SK-N-SH (cell line): Measurements from ENCODE around the gene SND1.

ENCODE experiments used
- CHD2 ChIP-seq: fragments of 150-350 bp; IDR thresholded peaks from 2 replicates; pipeline ENCODE4 v1.6.1; 2018; ENCODE audit warnings: low read length; ENCODE audit not compliant: partially characterized antibody
- GABPA ChIP-seq: IDR thresholded peaks from 2 replicates; pipeline ENCODE4 v1.4.0; 2012; ENCODE audit warnings: low read depth, mild to moderate bottlenecking
- NFIC ChIP-seq: IDR thresholded peaks from 2 replicates; pipeline ENCODE4 v1.4.0; 2012; ENCODE audit warnings: borderline replicate concordance
- POLR2AphosphoS5 ChIP-seq: IDR thresholded peaks from 2 replicates; pipeline ENCODE4 v1.6.1; 2012; ENCODE audit warnings: low read depth, low read length
- RAD21 ChIP-seq: IDR thresholded peaks from 2 replicates; pipeline ENCODE4 v1.6.1; 2012; ENCODE audit warnings: mild to moderate bottlenecking, low read length
- RCOR1 ChIP-seq: fragments of 150-350 bp; IDR thresholded peaks from 2 replicates; pipeline ENCODE4 v1.6.1; 2017; ENCODE audit warnings: antibody characterized with exemption, low read length
- RFX5 ChIP-seq: IDR thresholded peaks from 2 replicates; pipeline ENCODE4 v1.6.1; 2012; ENCODE audit warnings: mild to moderate bottlenecking, improper control_type of control experiment, low read length
- RXRA ChIP-seq: IDR thresholded peaks from 2 replicates; pipeline ENCODE4 v1.4.0; 2012; ENCODE audit warnings: low read depth, mild to moderate bottlenecking, borderline replicate concordance
- YY1 ChIP-seq: IDR thresholded peaks from 2 replicates; pipeline ENCODE4 v1.4.0; 2012; ENCODE audit warnings: low read depth, mild to moderate bottlenecking
- TF ChIP-seq, protein P1 (sequence below): fragments of 200-600 bp; sonication (generic); IDR thresholded peaks from 2 replicates; pipeline ENCODE4 v1.6.1; 2017; ENCODE audit warnings: antibody characterized with exemption, mild to moderate bottlenecking, moderate library complexity
- TF ChIP-seq, protein P2 (sequence below): IDR thresholded peaks from 2 replicates; pipeline ENCODE4 v1.4.0; 2012; ENCODE audit warnings: low read depth, borderline replicate concordance
- TF ChIP-seq, protein P3 (sequence below): fragments of 150-350 bp; IDR thresholded peaks from 2 replicates; pipeline ENCODE4 v1.6.1; 2017; ENCODE audit warnings: antibody characterized with exemption, low read length, low read depth, borderline replicate concordance
- TF ChIP-seq, protein P4 (sequence below): IDR thresholded peaks from 2 replicates; pipeline ENCODE4; 2012

DNA sequence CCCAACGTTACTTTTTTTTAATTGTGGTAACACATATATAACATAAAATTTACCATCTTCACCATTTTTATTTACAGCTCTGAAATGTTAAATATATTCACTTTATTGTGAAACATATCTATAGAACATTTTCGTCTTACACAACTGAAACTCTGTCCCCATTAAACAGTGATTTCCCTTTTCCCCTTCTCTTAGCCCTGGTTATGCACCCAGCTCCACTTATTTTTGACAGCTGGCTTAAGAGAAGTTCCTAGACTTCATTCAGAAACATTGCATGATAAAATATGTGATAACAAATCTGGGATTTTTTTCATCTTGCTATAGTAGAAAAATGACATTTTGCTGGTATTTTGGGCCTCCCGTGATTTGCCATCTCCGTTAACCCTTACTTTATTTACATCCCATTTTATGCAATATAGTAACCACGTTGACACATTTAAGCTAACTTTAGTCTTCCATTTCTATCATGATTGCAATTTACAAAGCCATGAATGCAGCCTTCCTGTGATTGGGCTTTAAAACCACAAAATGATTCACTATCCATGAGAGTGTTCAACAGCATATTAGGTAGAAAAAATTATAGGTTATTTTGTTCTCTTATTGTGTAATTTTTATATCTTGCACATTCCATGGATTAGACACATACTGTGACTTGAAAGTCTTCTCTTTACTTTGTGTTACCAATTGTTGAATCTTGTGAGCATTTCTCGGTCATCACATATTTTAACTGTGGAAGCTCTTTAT lies 139.6 kb downstream of the SND1 start:
- TF ChIP-seq, protein P1, sequence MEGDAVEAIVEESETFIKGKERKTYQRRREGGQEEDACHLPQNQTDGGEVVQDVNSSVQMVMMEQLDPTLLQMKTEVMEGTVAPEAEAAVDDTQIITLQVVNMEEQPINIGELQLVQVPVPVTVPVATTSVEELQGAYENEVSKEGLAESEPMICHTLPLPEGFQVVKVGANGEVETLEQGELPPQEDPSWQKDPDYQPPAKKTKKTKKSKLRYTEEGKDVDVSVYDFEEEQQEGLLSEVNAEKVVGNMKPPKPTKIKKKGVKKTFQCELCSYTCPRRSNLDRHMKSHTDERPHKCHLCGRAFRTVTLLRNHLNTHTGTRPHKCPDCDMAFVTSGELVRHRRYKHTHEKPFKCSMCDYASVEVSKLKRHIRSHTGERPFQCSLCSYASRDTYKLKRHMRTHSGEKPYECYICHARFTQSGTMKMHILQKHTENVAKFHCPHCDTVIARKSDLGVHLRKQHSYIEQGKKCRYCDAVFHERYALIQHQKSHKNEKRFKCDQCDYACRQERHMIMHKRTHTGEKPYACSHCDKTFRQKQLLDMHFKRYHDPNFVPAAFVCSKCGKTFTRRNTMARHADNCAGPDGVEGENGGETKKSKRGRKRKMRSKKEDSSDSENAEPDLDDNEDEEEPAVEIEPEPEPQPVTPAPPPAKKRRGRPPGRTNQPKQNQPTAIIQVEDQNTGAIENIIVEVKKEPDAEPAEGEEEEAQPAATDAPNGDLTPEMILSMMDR = no peak
- TF ChIP-seq CHD2 = no peak
- TF ChIP-seq, protein P2, sequence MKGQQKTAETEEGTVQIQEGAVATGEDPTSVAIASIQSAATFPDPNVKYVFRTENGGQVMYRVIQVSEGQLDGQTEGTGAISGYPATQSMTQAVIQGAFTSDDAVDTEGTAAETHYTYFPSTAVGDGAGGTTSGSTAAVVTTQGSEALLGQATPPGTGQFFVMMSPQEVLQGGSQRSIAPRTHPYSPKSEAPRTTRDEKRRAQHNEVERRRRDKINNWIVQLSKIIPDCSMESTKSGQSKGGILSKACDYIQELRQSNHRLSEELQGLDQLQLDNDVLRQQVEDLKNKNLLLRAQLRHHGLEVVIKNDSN = no peak
- TF ChIP-seq NFIC = no peak
- TF ChIP-seq RCOR1 = no peak
- no peak for TF ChIP-seq GABPA
- TF ChIP-seq RXRA = no peak
- TF ChIP-seq, protein P3, sequence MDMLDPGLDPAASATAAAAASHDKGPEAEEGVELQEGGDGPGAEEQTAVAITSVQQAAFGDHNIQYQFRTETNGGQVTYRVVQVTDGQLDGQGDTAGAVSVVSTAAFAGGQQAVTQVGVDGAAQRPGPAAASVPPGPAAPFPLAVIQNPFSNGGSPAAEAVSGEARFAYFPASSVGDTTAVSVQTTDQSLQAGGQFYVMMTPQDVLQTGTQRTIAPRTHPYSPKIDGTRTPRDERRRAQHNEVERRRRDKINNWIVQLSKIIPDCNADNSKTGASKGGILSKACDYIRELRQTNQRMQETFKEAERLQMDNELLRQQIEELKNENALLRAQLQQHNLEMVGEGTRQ = no peak
- no peak for TF ChIP-seq POLR2AphosphoS5
- no peak for TF ChIP-seq YY1
- no peak for TF ChIP-seq RFX5
- no peak for TF ChIP-seq RAD21
- TF ChIP-seq, protein P4, sequence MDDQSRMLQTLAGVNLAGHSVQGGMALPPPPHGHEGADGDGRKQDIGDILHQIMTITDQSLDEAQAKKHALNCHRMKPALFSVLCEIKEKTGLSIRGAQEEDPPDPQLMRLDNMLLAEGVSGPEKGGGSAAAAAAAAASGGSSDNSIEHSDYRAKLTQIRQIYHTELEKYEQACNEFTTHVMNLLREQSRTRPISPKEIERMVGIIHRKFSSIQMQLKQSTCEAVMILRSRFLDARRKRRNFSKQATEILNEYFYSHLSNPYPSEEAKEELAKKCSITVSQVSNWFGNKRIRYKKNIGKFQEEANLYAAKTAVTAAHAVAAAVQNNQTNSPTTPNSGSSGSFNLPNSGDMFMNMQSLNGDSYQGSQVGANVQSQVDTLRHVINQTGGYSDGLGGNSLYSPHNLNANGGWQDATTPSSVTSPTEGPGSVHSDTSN = no peak
